CD8-positive, alpha-beta memory T cell (primary cell): Measurements from ENCODE around the gene KIF3A. TPM values are rescaled to one million over a fixed set of nuclear protein-coding genes. Genes with fewer than 3 reads are reported as not detected.
A peak's percentile ranks its signal among the peaks of the same experiment; 100 is the strongest.

Experiments used
- CTCF ChIA-PET: fragments of 350-600 bp; sonication (Branson Sonifier 250); formaldehyde crosslinking; loops from one replicate; lab custom pipeline; 2021; ENCODE audit warnings: antibody characterized with exemption; lab: Charles Lee
- POLR2A ChIA-PET: fragments of 350-600 bp; sonication (Branson Sonifier 250); formaldehyde crosslinking; loops from one replicate; lab custom pipeline; 2021; ENCODE audit warnings: antibody characterized with exemption; lab: Charles Lee
- DNase-seq, 5 donors: peaks; one replicate each; pipeline versions ENCODE4 v3.0.0 to v3.0.0-alpha.2; 2020 to 2022; ENCODE audit warnings: mixed read lengths in 1 of 5
- H3K27ac ChIP-seq: one replicate; pipeline ENCODE4 v1.7.0; 2013; ENCODE audit warnings: low read depth, mild to moderate bottlenecking, low read length, moderate library complexity
- H3K27me3 ChIP-seq: 2 replicates; pipeline ENCODE4 v1.7.0; 2013; ENCODE audit warnings: low read length, mild to moderate bottlenecking; ENCODE audit not compliant: insufficient read depth, poor library complexity, severe bottlenecking
- H3K36me3 ChIP-seq: 2 replicates; pipeline ENCODE4 v1.7.0; 2013; ENCODE audit warnings: mild to moderate bottlenecking, low read length, moderate library complexity; ENCODE audit not compliant: insufficient read depth
- H3K4me1 ChIP-seq: 2 replicates; pipeline ENCODE4 v1.7.0; 2013; ENCODE audit warnings: mild to moderate bottlenecking, low read length, moderate library complexity; ENCODE audit not compliant: insufficient read depth
- H3K4me3 ChIP-seq: 2 replicates; pipeline ENCODE4 v1.7.0; 2013; ENCODE audit warnings: mild to moderate bottlenecking, low read length
- H3K9me3 ChIP-seq: 2 replicates; pipeline ENCODE4 v1.7.0; 2013; ENCODE audit warnings: mild to moderate bottlenecking, low read length
- H3K27ac Mint-ChIP-seq, 8 donors: one replicate each; pipeline ENCODE4 v1.8.0; 2020 to 2021; ENCODE audit warnings: mixed read lengths in 8 of 8, mild to moderate bottlenecking in 6 of 8, inconsistent platforms in 3 of 8, moderate library complexity in 3 of 8
- H3K27me3 Mint-ChIP-seq, 2 donors: one replicate each; pipeline ENCODE4 v1.8.0; 2020 to 2021; ENCODE audit warnings: mixed read lengths in 2 of 2, mild to moderate bottlenecking in 1 of 2, moderate library complexity in 1 of 2
- H3K36me3 Mint-ChIP-seq, 3 donors: one replicate each; pipeline ENCODE4 v1.8.0; 2020 to 2021; ENCODE audit warnings: mixed read lengths in 3 of 3, inconsistent platforms in 1 of 3, mild to moderate bottlenecking in 1 of 3
- H3K4me1 Mint-ChIP-seq, 3 donors: one replicate each; pipeline ENCODE4 v1.8.0; 2020 to 2021; ENCODE audit warnings: mixed read lengths in 3 of 3, inconsistent platforms in 1 of 3, mild to moderate bottlenecking in 1 of 3
- H3K4me3 Mint-ChIP-seq, 7 donors: one replicate each; pipeline ENCODE4 v1.8.0; 2020 to 2021; ENCODE audit warnings: mixed read lengths in 7 of 7, mild to moderate bottlenecking in 6 of 7, moderate library complexity in 4 of 7, inconsistent platforms in 2 of 7
- H3K9me3 Mint-ChIP-seq, 5 donors: one replicate each; pipeline ENCODE4 v1.8.0; 2020 to 2022; ENCODE audit warnings: mixed read lengths in 5 of 5, mild to moderate bottlenecking in 3 of 5, moderate library complexity in 2 of 5, inconsistent platforms in 1 of 5
- polyA plus RNA-seq: library from polyadenylated mRNA; unstranded; fragments of 300-500 nt; fragmentation: Illumina TruSeq; gene quantifications from one replicate; pipeline ENCODE4 v1.2.3, GENCODE V29; 2021
- total RNA-seq, 2 experiments: library from RNA; stranded (reverse); gene quantifications; one replicate each; pipeline ENCODE4 v1.2.3, GENCODE V29; 2021

Gene KIF3A
- total and polyA plus RNA-seq, 3 experiments from 2014 or later, result 15.9 to 23.3 (median 21.1) TPM

DNA sequence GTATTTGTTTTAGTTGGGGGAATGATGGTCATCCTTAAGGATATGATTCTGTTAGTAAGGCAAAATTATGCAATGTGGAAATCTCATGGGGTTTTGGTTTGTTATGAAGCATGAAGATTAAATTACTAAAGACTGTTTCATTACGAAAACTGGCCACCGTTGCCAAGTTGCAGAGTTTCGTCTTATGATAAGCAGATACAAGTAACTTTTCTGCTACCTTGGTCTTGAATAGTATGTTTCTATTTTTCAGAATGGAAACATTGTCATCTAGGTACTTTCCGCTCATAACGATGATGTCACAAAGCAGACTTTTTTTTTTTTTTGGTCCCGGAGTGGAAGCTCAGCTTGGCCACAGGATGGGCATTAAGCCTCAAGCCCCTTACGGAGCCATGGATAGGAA is 14.1 kb upstream of the KIF3A start:
- H3K4me1 Mint-ChIP-seq, result peaks cover 9 to 29% (median 11%) of the 10 kb centered on the region in 3 donors
- no peak overlapping the region for H3K27ac ChIP-seq
- H3K9me3 Mint-ChIP-seq, result no peaks in the 10 kb centered on the region
- H3K27ac Mint-ChIP-seq, result peak overlapping the region in 5 of 8 donors; percentile 10 to 74 (median 60)
- H3K4me3 ChIP-seq, result no peak overlapping the region
- H3K27me3 ChIP-seq, result no peaks in the 10 kb centered on the region
- H3K4me1 ChIP-seq, result no peaks in the 10 kb centered on the region
- ChIA-PET CTCF (interaction anchor here (0.8 to 1.0 kb wide), 2 partner anchors 14 to 69 kb away, joined by 3 to 5 read pairs; partner anchors contain the start of gene KIF3A), POLR2A (interaction anchor here (0.6 kb wide), 1 partner anchor 1900 kb away, joined by 5 read pairs; no protein-coding TSS in a partner anchor)
- H3K36me3 ChIP-seq, result no peaks in the 10 kb centered on the region
- peak overlapping the region in 1 of 7 donors; percentile 2 for H3K4me3 Mint-ChIP-seq
- no peak for DNase-seq
- H3K9me3 ChIP-seq, result no peaks in the 10 kb centered on the region
- H3K36me3 Mint-ChIP-seq, result peaks cover 0 to 31% (median 4%) of the 10 kb centered on the region in 3 donors
- no peaks in the 10 kb centered on the region for H3K27me3 Mint-ChIP-seq

DNA sequence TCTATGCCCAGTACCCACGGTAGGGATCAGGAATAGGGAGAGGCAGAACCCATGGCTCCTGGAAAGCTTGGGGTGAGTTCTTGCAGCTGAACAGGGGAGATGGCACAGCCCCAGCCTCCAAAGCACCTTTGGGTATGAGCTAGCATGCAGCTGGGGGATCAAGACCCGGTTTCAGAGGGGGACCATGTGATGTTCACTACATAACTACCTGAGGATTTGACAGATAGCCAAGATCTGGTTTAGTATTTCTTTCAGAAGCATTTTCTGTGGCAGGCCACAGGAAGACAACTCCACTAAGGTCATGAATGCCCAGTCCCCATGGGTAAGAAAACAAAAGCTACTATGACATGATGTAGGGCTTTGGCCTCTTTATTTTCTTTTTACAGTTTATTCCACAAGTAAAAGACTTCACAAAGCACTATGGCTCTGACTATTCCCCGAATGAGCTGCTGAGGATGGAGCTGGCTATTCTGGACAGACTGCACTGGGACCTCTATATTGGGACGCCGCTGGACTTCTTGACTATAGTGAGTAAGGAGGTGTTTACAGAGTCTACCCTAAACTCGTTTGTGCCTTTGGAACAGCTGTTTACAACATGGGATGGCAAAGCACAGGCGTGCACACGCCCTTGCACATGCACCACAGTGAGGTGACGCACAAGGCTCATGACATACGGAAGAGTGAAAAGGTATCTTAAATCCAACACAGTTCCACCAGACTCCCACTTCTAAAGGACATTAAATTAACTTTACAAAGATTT is 13.3 kb upstream of the KIF3A start:
- Mint-ChIP-seq H3K4me1 (peaks cover 9 to 29% (median 11%) of the 10 kb centered on the region in 3 donors), H3K27me3 (no peaks in the 10 kb centered on the region), H3K9me3 (no peaks in the 10 kb centered on the region), H3K4me3 (peak overlapping the region in 2 of 7 donors; percentile 2 to 17), H3K27ac (peak overlapping the region; percentile 4 to 74 (median 50)), H3K36me3 (peaks cover 0 to 31% (median 4%) of the 10 kb centered on the region in 3 donors)
- no peaks in the 10 kb centered on the region for H3K27me3 ChIP-seq
- no peak overlapping the region for H3K27ac ChIP-seq
- CTCF ChIA-PET, result interaction anchor here (0.8 to 1.0 kb wide), 2 partner anchors 13 to 70 kb away, joined by 3 to 5 read pairs; partner anchors contain the start of gene KIF3A
- H3K36me3 ChIP-seq, result no peaks in the 10 kb centered on the region
- H3K9me3 ChIP-seq, result no peaks in the 10 kb centered on the region
- DNase-seq, result no peak
- POLR2A ChIA-PET, result no interaction called here
- H3K4me3 ChIP-seq, result no peak overlapping the region
- H3K4me1 ChIP-seq, result no peaks in the 10 kb centered on the region

DNA sequence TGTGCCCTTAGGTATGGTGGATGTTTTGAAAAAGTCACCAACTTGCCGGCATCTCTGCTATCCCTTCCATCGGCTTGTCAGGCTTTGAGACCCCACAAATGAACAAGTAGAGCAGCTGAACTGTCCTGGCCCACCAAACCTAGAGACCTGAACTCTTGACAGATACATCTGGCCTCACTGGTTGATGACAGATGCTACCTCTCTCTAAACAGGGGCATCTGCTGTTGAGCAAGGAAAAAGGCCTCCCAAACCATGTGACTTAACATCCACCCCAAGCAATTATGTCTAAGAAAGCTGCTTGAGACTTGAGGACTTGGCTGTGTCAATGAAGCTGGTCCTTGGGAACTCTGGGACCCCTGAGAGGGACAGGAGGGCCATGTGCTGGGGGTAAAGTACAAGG is 12.2 kb upstream of the KIF3A start:
- no peaks in the 10 kb centered on the region for H3K9me3 ChIP-seq
- no peak for DNase-seq
- H3K27me3 ChIP-seq, result no peaks in the 10 kb centered on the region
- H3K4me3 ChIP-seq, result no peak overlapping the region
- no peak overlapping the region for H3K27ac ChIP-seq
- H3K36me3 ChIP-seq, result no peaks in the 10 kb centered on the region
- Mint-ChIP-seq H3K9me3 (no peaks in the 10 kb centered on the region), H3K27me3 (no peaks in the 10 kb centered on the region), H3K4me1 (peaks cover 9 to 29% (median 11%) of the 10 kb centered on the region in 3 donors), H3K36me3 (peaks cover 0 to 23% (median 4%) of the 10 kb centered on the region in 3 donors), H3K27ac (peak overlapping the region; percentile 16 to 79 (median 48)), H3K4me3 (peak overlapping the region in 6 of 7 donors; percentile 32 to 70 (median 54))
- ChIA-PET CTCF (interaction anchor here (4.4 kb wide), 1 partner anchor 70 kb away, joined by 29 read pairs; no protein-coding TSS in a partner anchor), POLR2A (interaction anchor here (0.8 kb wide), 1 partner anchor 12 kb away, joined by 3 read pairs; the partner anchor contains the start of gene KIF3A)
- no peaks in the 10 kb centered on the region for H3K4me1 ChIP-seq

DNA sequence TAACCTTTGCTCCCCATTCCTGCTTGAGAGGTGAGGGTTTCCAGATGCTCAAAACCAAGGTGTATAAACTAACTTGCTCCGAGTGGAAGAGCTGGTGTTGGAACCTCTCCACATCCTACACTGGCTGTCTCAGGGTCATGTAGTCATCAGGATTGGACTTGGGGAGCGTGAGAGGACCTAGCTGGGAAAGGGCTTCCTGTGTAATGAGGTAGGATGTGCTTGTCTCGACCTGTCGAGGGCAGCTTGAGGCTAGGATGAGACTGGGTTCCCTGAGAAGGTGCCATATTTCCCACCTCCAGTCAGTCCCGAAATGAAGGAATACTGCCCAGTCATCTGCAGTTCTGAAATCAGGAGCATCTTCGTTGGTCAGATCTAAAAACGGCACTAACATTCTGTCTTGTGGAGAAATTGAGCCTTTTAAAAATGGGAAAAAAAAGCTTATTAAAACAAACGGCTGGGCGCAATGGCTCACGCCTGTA is 11.2 kb upstream of the KIF3A start:
- Mint-ChIP-seq H3K9me3 (no peaks in the 10 kb centered on the region), H3K36me3 (peaks cover 0 to 20% (median 3%) of the 10 kb centered on the region in 3 donors), H3K4me1 (peaks cover 9 to 29% (median 10%) of the 10 kb centered on the region in 3 donors), H3K27ac (peak overlapping the region in 7 of 8 donors; percentile 12 to 94 (median 74)), H3K4me3 (peak overlapping the region; percentile 57 to 89 (median 65)), H3K27me3 (no peaks in the 10 kb centered on the region)
- no peaks in the 10 kb centered on the region for H3K9me3 ChIP-seq
- H3K27ac ChIP-seq, result no peak overlapping the region
- POLR2A ChIA-PET, result interaction anchor here (0.8 to 2.2 kb wide), 2 partner anchors 11 kb away, joined by 3 to 29 read pairs; partner anchors contain the start of gene KIF3A
- no peak overlapping the region for H3K4me3 ChIP-seq
- no peak for DNase-seq
- H3K36me3 ChIP-seq, result no peaks in the 10 kb centered on the region
- CTCF ChIA-PET, result interaction anchor here (4.4 kb wide), 1 partner anchor 71 kb away, joined by 29 read pairs; no protein-coding TSS in a partner anchor
- no peaks in the 10 kb centered on the region for H3K4me1 ChIP-seq
- no peaks in the 10 kb centered on the region for H3K27me3 ChIP-seq

DNA sequence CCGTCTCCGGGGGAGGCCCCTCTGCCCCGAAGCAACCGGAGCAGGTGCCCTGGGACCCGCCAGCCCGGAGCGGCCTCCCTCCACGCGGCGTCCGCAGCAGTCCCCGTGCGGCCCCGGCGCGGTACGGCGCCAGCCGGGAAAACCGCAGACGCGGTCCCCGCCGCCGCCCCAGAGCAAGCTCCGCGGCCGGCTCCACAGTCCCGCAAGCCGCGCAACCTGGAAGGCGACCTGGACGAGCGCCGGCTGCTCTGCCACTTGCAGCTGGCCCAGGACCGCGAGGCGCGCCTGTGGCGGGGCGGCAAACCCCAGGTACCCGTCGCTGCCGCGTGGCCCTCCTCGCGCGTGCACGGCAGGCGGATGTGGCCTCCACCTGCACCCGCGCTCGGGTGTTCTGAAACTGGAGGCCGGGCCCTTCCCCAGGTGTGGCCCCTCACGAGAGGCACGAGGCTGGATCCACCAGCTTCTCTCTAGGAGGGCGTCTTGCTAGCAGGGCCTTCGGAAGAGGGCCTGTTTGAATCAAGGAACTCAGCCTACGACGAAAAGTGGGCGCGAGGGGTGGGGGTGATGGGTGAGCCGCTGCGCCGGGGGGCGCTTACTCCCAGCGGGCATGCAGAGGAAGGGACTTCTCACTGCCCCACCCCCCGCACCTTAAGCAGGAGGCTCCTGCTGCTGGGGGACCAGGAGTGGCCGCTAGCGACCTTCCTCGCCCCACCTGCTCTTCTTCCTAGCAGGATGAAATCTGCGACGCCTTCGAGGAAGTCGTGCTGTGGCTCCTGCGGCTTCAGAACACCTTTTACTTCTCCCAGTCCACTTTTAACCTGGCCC is 10.5 kb upstream of the KIF3A start:
- H3K4me3 Mint-ChIP-seq, result peak overlapping the region; percentile 57 to 89 (median 65)
- no peaks in the 10 kb centered on the region for H3K4me1 ChIP-seq
- peaks cover 0 to 1% of the 10 kb centered on the region in 2 donors for H3K27me3 Mint-ChIP-seq
- ChIA-PET POLR2A (interaction anchor here (0.9 to 2.2 kb wide), 5 partner anchors 10 to 216 kb away, joined by 3 to 29 read pairs (median 4); partner anchors contain the start of genes KIF3A and SEPTIN8), CTCF (interaction anchor here (0.7 to 4.4 kb wide), 19 partner anchors 8 to 136 kb away, joined by 3 to 29 read pairs (median 4); partner anchors contain the start of genes GDF9, KIF3A and UQCRQ)
- peaks cover 0 to 15% (median 1%) of the 10 kb centered on the region in 3 donors for H3K36me3 Mint-ChIP-seq
- H3K9me3 Mint-ChIP-seq, result no peaks in the 10 kb centered on the region
- peak overlapping the region in 5 of 8 donors; percentile 56 to 94 (median 74) for H3K27ac Mint-ChIP-seq
- H3K9me3 ChIP-seq, result no peaks in the 10 kb centered on the region
- peak; percentile 19 to 78 (median 54) for DNase-seq
- no peaks in the 10 kb centered on the region for H3K36me3 ChIP-seq
- peak overlapping the region; percentile 57 for H3K4me3 ChIP-seq
- peaks cover 7 to 29% (median 9%) of the 10 kb centered on the region in 3 donors for H3K4me1 Mint-ChIP-seq
- H3K27me3 ChIP-seq, result no peaks in the 10 kb centered on the region
- peak overlapping the region; percentile 38 for H3K27ac ChIP-seq

DNA sequence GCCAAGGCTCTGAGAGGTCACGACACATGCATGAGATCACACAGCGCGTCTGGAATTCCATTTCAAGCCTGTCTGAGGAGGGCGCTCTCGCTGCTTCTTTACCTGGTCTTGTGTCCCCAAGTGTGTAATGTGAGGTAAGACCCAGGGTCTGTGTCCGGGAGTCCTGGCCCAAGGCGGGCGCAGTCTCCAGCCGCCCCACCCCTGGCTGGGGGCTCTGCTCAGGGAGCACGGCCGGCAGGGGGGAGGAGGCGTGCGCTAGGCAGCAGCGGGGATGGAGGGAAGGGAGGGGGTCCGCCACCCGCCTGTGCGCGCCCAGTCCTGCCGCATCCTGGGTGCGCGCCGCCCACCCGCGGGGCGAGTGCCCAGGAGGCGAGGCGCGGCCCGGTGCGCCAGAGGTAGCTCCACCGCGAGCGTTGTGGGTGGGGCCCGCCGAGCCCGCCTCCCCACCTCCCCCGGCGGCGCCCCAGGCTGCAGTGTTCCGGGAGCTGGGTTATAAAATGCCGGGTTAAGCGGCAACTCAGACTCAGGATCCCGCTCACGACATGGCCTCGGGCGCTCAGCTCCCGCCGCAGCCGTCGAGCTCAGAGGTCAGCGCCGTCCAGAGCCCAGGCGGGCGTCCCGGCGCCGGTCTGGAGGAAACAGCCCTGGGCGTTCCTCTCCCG is 9.7 kb upstream of the KIF3A start, which contains the start of gene CCNI2:
Gene CCNI2 (plus strand): TSS at position 473 of the 662 bp plus-strand sequence. CDS start 70 bp downstream, at position 543.
- Mint-ChIP-seq H3K36me3 (peaks cover 0 to 12% (median 0%) of the 10 kb centered on the region in 3 donors), H3K4me1 (peaks cover 7 to 29% (median 9%) of the 10 kb centered on the region in 3 donors), H3K27ac (peak within 1 kb of the TSS; percentile 7 to 94 (median 72)), H3K27me3 (peaks cover 0 to 3% of the 10 kb centered on the region in 2 donors), H3K4me3 (peak within 1 kb of the TSS; percentile 64 to 93 (median 82)), H3K9me3 (no peaks in the 10 kb centered on the region)
- Histone ChIP-seq H3K27ac (peak within 1 kb of the TSS; percentile 38), H3K9me3 (no peaks in the 10 kb centered on the region), H3K27me3 (no peaks in the 10 kb centered on the region), H3K36me3 (no peaks in the 10 kb centered on the region), H3K4me1 (no peaks in the 10 kb centered on the region), H3K4me3 (peak within 1 kb of the TSS; percentile 57)
- ChIA-PET POLR2A (interaction anchor here (0.5 to 2.2 kb wide), 6 partner anchors 9 to 308 kb away, joined by 3 to 29 read pairs (median 4); partner anchors contain the start of genes KIF3A and SEPTIN8), CTCF (interaction anchor here (0.7 to 4.4 kb wide), 19 partner anchors 8 to 136 kb away, joined by 3 to 29 read pairs (median 4); partner anchors contain the start of genes GDF9, KIF3A and UQCRQ)
- DNase-seq, result peak; percentile 54 to 82 (median 70)
